ENCODE data around the gene STIM2.

- TF ChIP-seq CTCF (IDR thresholded peaks at IDR 0.05 in 4 of 5, conservative IDR thresholded peaks at IDR 0.05 in 1 of 5) (no peak), POLR2A (IDR thresholded peaks at IDR 0.05) (no peak)
These were observed 194.7 kb downstream of the STIM2 start for GRCh38 chr4:27055221-27055760.

Measured in gastrocnemius medialis (tissue), 4 donors.